SK-N-SH (cell line): ENCODE measurements around the gene RNASET2. TPM values are rescaled to one million over a fixed set of nuclear protein-coding genes. Genes with fewer than 3 reads are reported as not detected.

Source experiments
- CTCF ChIA-PET: fragments of 300-600, 350-600 bp; formaldehyde crosslinking; extraction: SDS; loops from one replicate; lab custom pipeline; 2021; lab: Yijun Ruan, JAX
- POLR2A ChIA-PET: fragments of 350-600 bp; sonication (Branson Sonifier 250); formaldehyde crosslinking; extraction: SDS; loops from one replicate; lab custom pipeline; 2020; ENCODE audit warnings: antibody characterized with exemption, inconsistent platforms; lab: Yijun Ruan, JAX
- DNase-seq: peaks from one replicate; pipeline ENCODE4 v3.0.0; 2012
- H2AFZ ChIP-seq: fragments of 200-600 bp; sonication (generic); 2 replicates; pipeline ENCODE4 v1.8.1; 2016; ENCODE audit warnings: antibody characterized with exemption, mild to moderate bottlenecking, low read depth
- H3F3A ChIP-seq: fragments of 200-600 bp; sonication (generic); replicated peaks from 2 replicates; pipeline ENCODE3; 2016; ENCODE audit warnings: antibody characterized with exemption, mild to moderate bottlenecking; ENCODE audit not compliant: insufficient read depth
- H3K27ac ChIP-seq, 2 experiments: fragments of 200-500 bp in 1 of 2; fragments of 200-600 bp in 1 of 2; sonication (Bioruptor generic) in 1 of 2; sonication (generic), shearing (Covaris generic) in 1 of 2; 2 replicates each; pipeline versions ENCODE4 v1.5.1 to v1.6.1; 2014 to 2016; ENCODE audit warnings: low read depth in 2 of 2, inconsistent platforms in 1 of 2, low read length in 1 of 2, mild to moderate bottlenecking in 1 of 2, mixed read lengths in 1 of 2
- H3K27me3 ChIP-seq: fragments of 200-600 bp; sonication (generic), shearing (Covaris generic); 2 replicates; pipeline ENCODE4 v1.6.1; 2016; ENCODE audit warnings: mixed run types; ENCODE audit not compliant: insufficient read depth
- H3K36me3 ChIP-seq, 2 experiments: fragments of 200-500 bp in 1 of 2; fragments of 200-600 bp in 1 of 2; sonication (Bioruptor generic) in 1 of 2; sonication (generic) in 1 of 2; replicated peaks in 1 of 2; 2 replicates each; pipeline versions ENCODE3 to v1.5.1; 2014 to 2016; ENCODE audit warnings: low read length in 1 of 2, mild to moderate bottlenecking in 1 of 2; ENCODE audit not compliant: insufficient read depth in 2 of 2, control insufficient read depth in 1 of 2
- H3K4me1 ChIP-seq, 2 experiments: fragments of 200-500 bp in 1 of 2; fragments of 200-600 bp in 1 of 2; sonication (Bioruptor generic) in 1 of 2; sonication (generic), shearing (Covaris generic) in 1 of 2; 2 replicates each; pipeline versions ENCODE4 v1.5.1 to v1.6.1; 2014 to 2016; ENCODE audit warnings: low read depth in 1 of 2, low read length in 1 of 2, mixed run types in 1 of 2; ENCODE audit not compliant: insufficient read depth in 2 of 2, control insufficient read depth in 1 of 2
- H3K4me2 ChIP-seq: fragments of 200-600 bp; sonication (generic), shearing (Covaris generic); 2 replicates; pipeline ENCODE4 v1.6.1; 2017; ENCODE audit warnings: mixed run types
- H3K4me3 ChIP-seq, 2 experiments: fragments of 200-500 bp in 1 of 2; fragments of 200-600 bp in 1 of 2; sonication (Bioruptor generic) in 1 of 2; sonication (generic), shearing (Covaris generic) in 1 of 2; 2 replicates each; pipeline versions ENCODE4 v1.5.1 to v1.8.1; 2014 to 2016; ENCODE audit warnings: low read depth in 2 of 2, inconsistent platforms in 1 of 2, low read length in 1 of 2, mild to moderate bottlenecking in 1 of 2, mixed read lengths in 1 of 2, moderate library complexity in 1 of 2
- H3K79me2 ChIP-seq: fragments of 200-600 bp; sonication (generic); 2 replicates; pipeline ENCODE4 v1.8.1; 2017; ENCODE audit warnings: mild to moderate bottlenecking; ENCODE audit not compliant: insufficient read depth
- H3K9ac ChIP-seq: fragments of 200-600 bp; sonication (generic); 2 replicates; pipeline ENCODE4 v1.6.1; 2017; ENCODE audit warnings: mixed run types
- H3K9me2 ChIP-seq: fragments of 200-600 bp; sonication (generic); 2 replicates; pipeline ENCODE4 v1.6.1; 2017; ENCODE audit warnings: mixed run types
- H3K9me3 ChIP-seq: fragments of 200-600 bp; sonication (generic); 2 replicates; pipeline ENCODE4 v1.6.1; 2017; ENCODE audit warnings: mixed run types, mild to moderate bottlenecking, moderate library complexity
- H4K20me1 ChIP-seq: fragments of 200-600 bp; sonication (generic); 2 replicates; pipeline ENCODE4 v1.6.1; 2017; ENCODE audit warnings: mild to moderate bottlenecking, mixed run types; ENCODE audit not compliant: insufficient read depth
- FOXJ3 ChIP-seq: sonication (generic); formaldehyde crosslinking; IDR thresholded peaks from 2 replicates; pipeline ENCODE4 v1.5.1; 2020; ENCODE audit warnings: mild to moderate bottlenecking, missing genetic modification reagents
- FOXM1 ChIP-seq: IDR thresholded peaks from 2 replicates; pipeline ENCODE4 v1.4.0; 2012; ENCODE audit warnings: low read depth, mild to moderate bottlenecking
- GABPA ChIP-seq: IDR thresholded peaks from 2 replicates; pipeline ENCODE4 v1.4.0; 2012; ENCODE audit warnings: low read depth, mild to moderate bottlenecking
- GATA2 ChIP-seq: sonication (generic); formaldehyde crosslinking; IDR thresholded peaks from 2 replicates; pipeline ENCODE4 v1.5.0; 2020; ENCODE audit warnings: mild to moderate bottlenecking, missing genetic modification reagents
- MXI1 ChIP-seq: IDR thresholded peaks from 2 replicates; pipeline ENCODE4 v1.6.1; 2012; ENCODE audit warnings: mild to moderate bottlenecking, low read depth, low read length, improper control_type of control experiment
- NRF1 ChIP-seq: IDR thresholded peaks from 2 replicates; pipeline ENCODE4 v1.6.1; 2012; ENCODE audit warnings: low read depth, mild to moderate bottlenecking, low read length
- POLR2AphosphoS5 ChIP-seq: IDR thresholded peaks from 2 replicates; pipeline ENCODE4 v1.6.1; 2012; ENCODE audit warnings: low read depth, low read length
- REST ChIP-seq: IDR thresholded peaks from 2 replicates; pipeline ENCODE4 v1.6.1; 2012; ENCODE audit warnings: mild to moderate bottlenecking, low read depth, low read length, moderate library complexity
- RXRA ChIP-seq: IDR thresholded peaks from 2 replicates; pipeline ENCODE4 v1.4.0; 2012; ENCODE audit warnings: low read depth, mild to moderate bottlenecking, borderline replicate concordance
- SIN3A ChIP-seq: IDR thresholded peaks from 2 replicates; pipeline ENCODE4 v1.6.1; 2012; ENCODE audit warnings: low read depth, mild to moderate bottlenecking, low read length, moderate library complexity, borderline replicate concordance
- SMC3 ChIP-seq: IDR thresholded peaks from 2 replicates; pipeline ENCODE4 v1.6.1; 2012; ENCODE audit warnings: low read depth, low read length, improper control_type of control experiment
- TAF1 ChIP-seq: IDR thresholded peaks from 2 replicates; pipeline ENCODE4 v1.6.1; 2012; ENCODE audit warnings: low read depth, mild to moderate bottlenecking, low read length, moderate library complexity, borderline replicate concordance
- TCF12 ChIP-seq: IDR thresholded peaks from 2 replicates; pipeline ENCODE4 v1.4.0; 2012
- TEAD4 ChIP-seq: IDR thresholded peaks from 2 replicates; pipeline ENCODE4 v1.4.0; 2012; ENCODE audit warnings: mild to moderate bottlenecking, borderline replicate concordance; ENCODE audit not compliant: insufficient read depth
- YY1 ChIP-seq: IDR thresholded peaks from 2 replicates; pipeline ENCODE4 v1.4.0; 2012; ENCODE audit warnings: low read depth, mild to moderate bottlenecking
- WGBS: methylation state at CpG from one replicate; pipeline ENCODE4 v1.1.6; 2017; ENCODE audit warnings: low lambda C conversion rate; 5-methylcytosine and 5-hydroxymethylcytosine counted together
- polyA plus RNA-seq, 3 experiments: library from polyadenylated mRNA; depleted of rRNA; stranded (reverse); fragments of >200 nt; gene quantifications; 2 replicates each; pipeline ENCODE4 v1.2.3, GENCODE V29; 2012
- TF ChIP-seq, protein P1 (sequence below): fragments of 150-350 bp; IDR thresholded peaks from 2 replicates; pipeline ENCODE4 v1.6.1; 2016; ENCODE audit warnings: mild to moderate bottlenecking, low read depth, low read length
- TF ChIP-seq, protein P2 (sequence below): fragments of 150-350 bp; IDR thresholded peaks from 2 replicates; pipeline ENCODE4 v1.6.1; 2017; ENCODE audit warnings: antibody characterized with exemption, low read length, low read depth, borderline replicate concordance
- TF ChIP-seq, protein P3 (sequence below): IDR thresholded peaks from 2 replicates; pipeline ENCODE4 v1.4.0; 2012; ENCODE audit warnings: low read depth
- TF ChIP-seq, protein P4 (sequence below): fragments of 200-600 bp; sonication (generic); IDR thresholded peaks from 2 replicates; pipeline ENCODE4 v1.6.1; 2017; ENCODE audit warnings: antibody characterized with exemption, mild to moderate bottlenecking, moderate library complexity

Gene RNASET2
- polyA plus RNA-seq, 1 of the 3 experiments (the other 2 are of a cell fraction) = 59.2 TPM

- H3K4me3 ChIP-seq = no peak overlapping the region
- H3K9me2 ChIP-seq = no peaks in the 10 kb centered on the region
- H3F3A ChIP-seq = no peaks in the 10 kb centered on the region
- no peaks in the 10 kb centered on the region for H3K79me2 ChIP-seq
- H2AFZ ChIP-seq = no peak overlapping the region
- peaks cover 0 to 5% of the 10 kb centered on the region in 2 experiments for H3K36me3 ChIP-seq
- H3K4me1 ChIP-seq = peaks cover 0 to 35% of the 10 kb centered on the region in 2 experiments; a peak in 1 of 4 replicates
- H3K4me2 ChIP-seq = no peak overlapping the region
- H3K27ac ChIP-seq = no peak overlapping the region
- no peak overlapping the region for H3K9ac ChIP-seq
- no peaks in the 10 kb centered on the region for H3K27me3 ChIP-seq
- TF ChIP-seq, protein P1, sequence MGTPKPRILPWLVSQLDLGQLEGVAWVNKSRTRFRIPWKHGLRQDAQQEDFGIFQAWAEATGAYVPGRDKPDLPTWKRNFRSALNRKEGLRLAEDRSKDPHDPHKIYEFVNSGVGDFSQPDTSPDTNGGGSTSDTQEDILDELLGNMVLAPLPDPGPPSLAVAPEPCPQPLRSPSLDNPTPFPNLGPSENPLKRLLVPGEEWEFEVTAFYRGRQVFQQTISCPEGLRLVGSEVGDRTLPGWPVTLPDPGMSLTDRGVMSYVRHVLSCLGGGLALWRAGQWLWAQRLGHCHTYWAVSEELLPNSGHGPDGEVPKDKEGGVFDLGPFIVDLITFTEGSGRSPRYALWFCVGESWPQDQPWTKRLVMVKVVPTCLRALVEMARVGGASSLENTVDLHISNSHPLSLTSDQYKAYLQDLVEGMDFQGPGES = no peak
- TF ChIP-seq REST (no peak), YY1 (no peak), TEAD4 (no peak), RXRA (no peak), FOXM1 (no peak), FOXJ3 (CRISPR knock-in tag) (no peak), SMC3 (no peak), GABPA (no peak), POLR2AphosphoS5 (no peak), TAF1 (no peak), GATA2 (CRISPR knock-in tag) (no peak), SIN3A (no peak), NRF1 (no peak), TCF12 (no peak), MXI1 (no peak)
- TF ChIP-seq, protein P2, sequence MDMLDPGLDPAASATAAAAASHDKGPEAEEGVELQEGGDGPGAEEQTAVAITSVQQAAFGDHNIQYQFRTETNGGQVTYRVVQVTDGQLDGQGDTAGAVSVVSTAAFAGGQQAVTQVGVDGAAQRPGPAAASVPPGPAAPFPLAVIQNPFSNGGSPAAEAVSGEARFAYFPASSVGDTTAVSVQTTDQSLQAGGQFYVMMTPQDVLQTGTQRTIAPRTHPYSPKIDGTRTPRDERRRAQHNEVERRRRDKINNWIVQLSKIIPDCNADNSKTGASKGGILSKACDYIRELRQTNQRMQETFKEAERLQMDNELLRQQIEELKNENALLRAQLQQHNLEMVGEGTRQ = no peak
- TF ChIP-seq, protein P3, sequence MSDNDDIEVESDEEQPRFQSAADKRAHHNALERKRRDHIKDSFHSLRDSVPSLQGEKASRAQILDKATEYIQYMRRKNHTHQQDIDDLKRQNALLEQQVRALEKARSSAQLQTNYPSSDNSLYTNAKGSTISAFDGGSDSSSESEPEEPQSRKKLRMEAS = no peak
- TF ChIP-seq, protein P4, sequence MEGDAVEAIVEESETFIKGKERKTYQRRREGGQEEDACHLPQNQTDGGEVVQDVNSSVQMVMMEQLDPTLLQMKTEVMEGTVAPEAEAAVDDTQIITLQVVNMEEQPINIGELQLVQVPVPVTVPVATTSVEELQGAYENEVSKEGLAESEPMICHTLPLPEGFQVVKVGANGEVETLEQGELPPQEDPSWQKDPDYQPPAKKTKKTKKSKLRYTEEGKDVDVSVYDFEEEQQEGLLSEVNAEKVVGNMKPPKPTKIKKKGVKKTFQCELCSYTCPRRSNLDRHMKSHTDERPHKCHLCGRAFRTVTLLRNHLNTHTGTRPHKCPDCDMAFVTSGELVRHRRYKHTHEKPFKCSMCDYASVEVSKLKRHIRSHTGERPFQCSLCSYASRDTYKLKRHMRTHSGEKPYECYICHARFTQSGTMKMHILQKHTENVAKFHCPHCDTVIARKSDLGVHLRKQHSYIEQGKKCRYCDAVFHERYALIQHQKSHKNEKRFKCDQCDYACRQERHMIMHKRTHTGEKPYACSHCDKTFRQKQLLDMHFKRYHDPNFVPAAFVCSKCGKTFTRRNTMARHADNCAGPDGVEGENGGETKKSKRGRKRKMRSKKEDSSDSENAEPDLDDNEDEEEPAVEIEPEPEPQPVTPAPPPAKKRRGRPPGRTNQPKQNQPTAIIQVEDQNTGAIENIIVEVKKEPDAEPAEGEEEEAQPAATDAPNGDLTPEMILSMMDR = no peak
- ChIA-PET CTCF (no interaction called here), POLR2A (no interaction called here)
- no peaks in the 10 kb centered on the region for H3K9me3 ChIP-seq
- no peaks in the 10 kb centered on the region for H4K20me1 ChIP-seq
- no peak for DNase-seq
- WGBS = 100% methylated on average over 4 of the region's 4 CpGs
Observed at GRCh38 chr6:166930354-166930891, 25.9 kb downstream of the RNASET2 start.
